Upper lobe of left lung (tissue), 6 donors: ENCODE measurements around the gene EIF3F. TPM values are rescaled to one million over a fixed set of nuclear protein-coding genes. Genes with fewer than 3 reads are reported as not detected.

ENCODE experiments used
- ATAC-seq, 2 donors: fragments of 200-7000 bp; cut with Tn5 transposase; one replicate each; pipeline ENCODE4 v1.9.1; 2022; ENCODE audit warnings: mild to moderate bottlenecking in 2 of 2, moderate library complexity in 2 of 2; ENCODE audit not compliant: low FRiP score in 2 of 2
- DNase-seq, 2 donors: peaks; one replicate each; pipeline ENCODE4 v3.0.0-alpha.2; 2019 to 2020
- H3K27ac ChIP-seq, 4 donors: fragments of 200-600 bp; sonication (generic); one replicate each; pipeline ENCODE4 v1.5.1; 2016 to 2019
- H3K27me3 ChIP-seq, 4 donors: fragments of 200-600 bp; sonication (generic); one replicate each; pipeline ENCODE4 v1.5.1; 2017 to 2019
- H3K36me3 ChIP-seq, 4 donors: fragments of 200-600 bp; sonication (generic); one replicate each; pipeline ENCODE4 v1.5.1; 2016 to 2019
- H3K4me1 ChIP-seq, 4 donors: fragments of 200-600 bp; sonication (generic); one replicate each; pipeline ENCODE4 v1.5.1; 2018 to 2019
- H3K4me3 ChIP-seq, 4 donors: fragments of 200-600 bp; sonication (generic); one replicate each; pipeline ENCODE4 v1.5.1; 2017 to 2019; ENCODE audit warnings: mild to moderate bottlenecking in 2 of 4, moderate library complexity in 1 of 4
- H3K9me3 ChIP-seq, 4 donors: fragments of 200-600 bp; sonication (generic); one replicate each; pipeline ENCODE4 v1.5.1; 2018 to 2019
- CTCF ChIP-seq, 6 experiments: fragments of 450-650 bp in 4 of 6; fragments of 200-600 bp in 2 of 6; sonication (generic) in 2 of 6; IDR thresholded peaks; one replicate each; pipeline ENCODE4 v1.5.1; 2016 to 2019; ENCODE audit warnings: antibody characterized with exemption in 6 of 6
- EP300 ChIP-seq, 4 donors: sonication (generic); formaldehyde crosslinking; IDR thresholded peaks; one replicate each; pipeline ENCODE4 v1.5.1; 2017; ENCODE audit warnings: antibody characterized with exemption in 4 of 4, control low read depth in 2 of 4
- POLR2A ChIP-seq, 4 donors: fragments of 450-650 bp; IDR thresholded peaks; one replicate each; pipeline ENCODE4 v1.5.1; 2016 to 2017; ENCODE audit warnings: antibody characterized with exemption in 4 of 4, mild to moderate bottlenecking in 2 of 4
- POLR2AphosphoS5 ChIP-seq, 2 donors: sonication (generic); formaldehyde crosslinking; IDR thresholded peaks; one replicate each; pipeline ENCODE4 v1.5.1; 2017; ENCODE audit warnings: antibody characterized with exemption in 2 of 2
- WGBS, 2 donors: methylation state at CpG; one replicate each; pipeline ENCODE4 v1.1.5; 2017 to 2018; 5-methylcytosine and 5-hydroxymethylcytosine counted together
- small RNA-seq, 4 donors: library from RNA; depleted of rRNA; stranded (forward); fragments of <200 nt; gene quantifications; one replicate each; pipeline ENCODE3, GENCODE V24; 2016
- total RNA-seq, 6 donors: library from RNA; depleted of rRNA in 4 of 6; stranded (reverse); fragments of >200 nt in 4 of 6; gene quantifications; one replicate each; pipeline versions ENCODE4 v1.1.0 to v1.2.1, GENCODE V29; 2016 to 2021
- donor health status: DM: no; HTN: no; CAD: no; lungs with moderate emphysema.
- donor health status: DM: no; HTN: yes; CAD: no; lungs with severe emphysema.

EIF3F gene
- total RNA-seq, 6 donors from 2014 or later, result 135 to 321 (median 235) TPM

GRCh38 chr11:8045839-8046238, 58.7 kb downstream of the EIF3F start:
- Histone ChIP-seq H3K27ac (no peak overlapping the region), H3K36me3 (no peaks in the 10 kb centered on the region), H3K27me3 (no peaks in the 10 kb centered on the region), H3K4me1 (no peaks in the 10 kb centered on the region), H3K4me3 (no peak overlapping the region), H3K9me3 (no peaks in the 10 kb centered on the region)
- WGBS, 2 donors, result 55 to 59% methylated on average over 4 of the region's 4 CpGs
- ATAC-seq (no peak), DNase-seq (no peak)
- TF ChIP-seq POLR2A (IDR thresholded peaks at IDR 0.05), result no peak
- TF ChIP-seq CTCF (IDR thresholded peaks at IDR 0.05), result no peak
- TF ChIP-seq EP300 (IDR thresholded peaks at IDR 0.05), result no peak
- TF ChIP-seq POLR2AphosphoS5 (IDR thresholded peaks at IDR 0.05), result no peak

- no peaks in the 10 kb centered on the region for H3K27me3 ChIP-seq
- DNase-seq, result no peak
- no peaks in the 10 kb centered on the region for H3K9me3 ChIP-seq
- no peaks in the 10 kb centered on the region for H3K4me1 ChIP-seq
- no peaks in the 10 kb centered on the region for H3K36me3 ChIP-seq
- H3K4me3 ChIP-seq, result no peak overlapping the region
- TF ChIP-seq EP300 (IDR thresholded peaks at IDR 0.05) (no peak), CTCF (IDR thresholded peaks at IDR 0.05) (no peak), POLR2AphosphoS5 (IDR thresholded peaks at IDR 0.05) (no peak), POLR2A (IDR thresholded peaks at IDR 0.05) (no peak)
- 62 to 65% methylated on average over 2 to 3 of the region's 3 CpGs for WGBS, 2 donors
- ATAC-seq, result no peak
- no peak overlapping the region for H3K27ac ChIP-seq
Observed at GRCh38 chr11:8047382-8047781, 60.2 kb downstream of the EIF3F start.

- Histone ChIP-seq H3K9me3 (no peaks in the 10 kb centered on the region), H3K4me1 (no peaks in the 10 kb centered on the region), H3K36me3 (no peaks in the 10 kb centered on the region), H3K27ac (no peak overlapping the region), H3K27me3 (no peaks in the 10 kb centered on the region), H3K4me3 (no peak overlapping the region)
- no peak for DNase-seq
- peak in 1 of 2 donors; percentile 26 for ATAC-seq
- WGBS, 2 donors, result 74 to 93% methylated on average over 3 of the region's 3 CpGs
- no peak for TF ChIP-seq EP300 (IDR thresholded peaks at IDR 0.05)
- no peak for TF ChIP-seq CTCF (IDR thresholded peaks at IDR 0.05)
- no peak for TF ChIP-seq POLR2AphosphoS5 (IDR thresholded peaks at IDR 0.05)
- no peak for TF ChIP-seq POLR2A (IDR thresholded peaks at IDR 0.05)
Observed at GRCh38 chr11:8049084-8049483, 61.9 kb downstream of the EIF3F start.

Small RNAs within 50 kb of the gene (small RNA-seq; reads per million reads assigned to genes)
- gene COX6CP5, result 0 reads per million in 4 donors

Other genes starting within 250 kb of the EIF3F start
- gene OR5P2, start 190.4 kb upstream of the EIF3F start, total RNA-seq, result 1 to 10 TPM in 5 of 6 donors, under 1 TPM in 1; 0.54 to 9.4 (median 2.4) TPM
- 10 to 100 TPM in 1 of 6 donors, 1 to 10 TPM in 4, not detected in 1; 2.2 to 22.0 (median 4.0) TPM for gene OR5P3, start 156.5 kb upstream of the EIF3F start, total RNA-seq
- not detected for gene OR10A6, start 56.1 kb upstream of the EIF3F start, total RNA-seq
- gene OR10A3, start 45.6 kb upstream of the EIF3F start, total RNA-seq, result not detected
- gene NLRP10, start 21.9 kb upstream of the EIF3F start, total RNA-seq, result not detected
- gene TUB, start 93.9 kb downstream of the EIF3F start, total RNA-seq, result 1 to 10 TPM; 2.6 to 9.1 (median 4.4) TPM
- gene RIC3, start 181.7 kb downstream of the EIF3F start, total RNA-seq, result 10 to 100 TPM in 5 of 6 donors, 1 to 10 TPM in 1; 8.2 to 44.0 (median 12.2) TPM